PC-9 (cell line): ENCODE results near the gene HIRA. TPM values are rescaled to one million over a fixed set of nuclear protein-coding genes. Genes with fewer than 3 reads are reported as not detected.

ENCODE experiments used
- BruUV-seq: library from RNA; stranded (reverse); fragments of 400-500 nt; replicated peaks from 2 replicates; lab custom pipeline; 2021; lab: Mats Ljungman, UMichigan
- CTCF ChIA-PET: fragments of 300-600 bp; sonication (Branson Sonifier 250); formaldehyde crosslinking; loops from one replicate; lab custom pipeline; 2022; ENCODE audit warnings: antibody characterized with exemption; lab: Charles Lee
- POLR2A ChIA-PET: fragments of 300-600 bp; sonication (Branson Sonifier 250); formaldehyde crosslinking; loops from one replicate; lab custom pipeline; 2022; ENCODE audit warnings: antibody characterized with exemption; ENCODE audit not compliant: unreplicated experiment; lab: Charles Lee
- DNase-seq, 2 experiments: peaks; one replicate each; pipeline versions ENCODE4 v3.0.0 to v3.0.0-alpha.2; 2015 to 2022; ENCODE audit warnings: mixed read lengths in 1 of 2
- H2AFZ ChIP-seq: fragments of 200-600 bp; sonication (generic); 2 replicates; pipeline ENCODE4 v1.8.1; 2017; ENCODE audit warnings: antibody characterized with exemption
- H3F3A ChIP-seq: fragments of 200-600 bp; sonication (generic); 2 replicates; pipeline ENCODE4 v1.8.1; 2017; ENCODE audit warnings: antibody characterized with exemption, mild to moderate bottlenecking, low read depth; ENCODE audit not compliant: insufficient read depth
- H3K27ac ChIP-seq: fragments of 200-600 bp; sonication (generic); 2 replicates; pipeline ENCODE4 v1.6.1; 2016; ENCODE audit warnings: mixed run types
- H3K27me3 ChIP-seq: fragments of 200-600 bp; sonication (generic); 2 replicates; pipeline ENCODE4 v1.6.1; 2016; ENCODE audit warnings: low read depth, mixed run types; ENCODE audit not compliant: insufficient read depth
- H3K36me3 ChIP-seq: fragments of 200-600 bp; sonication (generic); 2 replicates; pipeline ENCODE4 v1.6.1; 2016; ENCODE audit warnings: low read depth, mixed run types
- H3K4me1 ChIP-seq: fragments of 200-600 bp; sonication (generic); replicated peaks from 2 replicates; pipeline ENCODE4 v1.6.1; 2016; ENCODE audit warnings: mixed run types; ENCODE audit not compliant: insufficient read depth
- H3K4me2 ChIP-seq: fragments of 200-600 bp; sonication (generic); 2 replicates; pipeline ENCODE4 v1.6.1; 2017; ENCODE audit warnings: mixed run types
- H3K4me3 ChIP-seq: fragments of 200-600 bp; sonication (generic); 2 replicates; pipeline ENCODE4 v1.6.1; 2016; ENCODE audit warnings: mixed run types
- H3K79me2 ChIP-seq: fragments of 200-600 bp; sonication (generic); 2 replicates; pipeline ENCODE4 v1.6.1; 2017; ENCODE audit warnings: low read depth, mixed run types
- H3K9me2 ChIP-seq: fragments of 200-600 bp; sonication (generic); 2 replicates; pipeline ENCODE4 v1.8.1; 2017; ENCODE audit warnings: mild to moderate bottlenecking; ENCODE audit not compliant: insufficient read depth
- H3K9me3 ChIP-seq: fragments of 200-600 bp; sonication (generic); 2 replicates; pipeline ENCODE4 v1.8.1; 2016; ENCODE audit warnings: low read depth; ENCODE audit not compliant: insufficient read depth
- H4K20me1 ChIP-seq: fragments of 200-600 bp; sonication (generic); 2 replicates; pipeline ENCODE4 v1.8.1; 2017; ENCODE audit not compliant: insufficient read depth
- EZH2 ChIP-seq: fragments of 200-600 bp; sonication (generic); IDR thresholded peaks from 2 replicates; pipeline ENCODE4 v1.8.0; 2017; ENCODE audit warnings: antibody characterized with exemption, low read depth
- intact Hi-C: fragments of 100-400 bp; cut with micrococcal nuclease; formaldehyde crosslinking; loops from one replicate; pipeline ENCODE4 v1.10.0; 2022; ENCODE audit not compliant: unreplicated experiment
- total RNA-seq: library from RNA; stranded (reverse); gene quantifications from 2 replicates; pipeline ENCODE4 v1.2.3, GENCODE V29; 2021
- TF ChIP-seq, protein P1 (sequence below): fragments of 200-600 bp; sonication (generic); conservative IDR thresholded peaks from 2 replicates; pipeline ENCODE4 v1.6.1; 2017; ENCODE audit warnings: mixed run types, antibody characterized with exemption, mild to moderate bottlenecking, moderate library complexity

HIRA gene
- total RNA-seq, 1 experiment from 2014 or later: 19.2 TPM

- Histone ChIP-seq H3K4me2 (no peak overlapping the region), H3K9me3 (no peaks in the 10 kb centered on the region), H3F3A (no peaks in the 10 kb centered on the region), H3K27me3 (no peaks in the 10 kb centered on the region), H3K27ac (no peak overlapping the region), H2AFZ (no peak overlapping the region), H3K36me3 (no peaks in the 10 kb centered on the region; the same call in 1 of the 2 replicates), H3K4me1 (no peaks in the 10 kb centered on the region), H4K20me1 (no peaks in the 10 kb centered on the region), H3K4me3 (no peak overlapping the region), H3K9me2 (no peaks in the 10 kb centered on the region), H3K79me2 (no peaks in the 10 kb centered on the region)
- no peak for DNase-seq
- TF ChIP-seq EZH2: no peak
- TF ChIP-seq, protein P1, sequence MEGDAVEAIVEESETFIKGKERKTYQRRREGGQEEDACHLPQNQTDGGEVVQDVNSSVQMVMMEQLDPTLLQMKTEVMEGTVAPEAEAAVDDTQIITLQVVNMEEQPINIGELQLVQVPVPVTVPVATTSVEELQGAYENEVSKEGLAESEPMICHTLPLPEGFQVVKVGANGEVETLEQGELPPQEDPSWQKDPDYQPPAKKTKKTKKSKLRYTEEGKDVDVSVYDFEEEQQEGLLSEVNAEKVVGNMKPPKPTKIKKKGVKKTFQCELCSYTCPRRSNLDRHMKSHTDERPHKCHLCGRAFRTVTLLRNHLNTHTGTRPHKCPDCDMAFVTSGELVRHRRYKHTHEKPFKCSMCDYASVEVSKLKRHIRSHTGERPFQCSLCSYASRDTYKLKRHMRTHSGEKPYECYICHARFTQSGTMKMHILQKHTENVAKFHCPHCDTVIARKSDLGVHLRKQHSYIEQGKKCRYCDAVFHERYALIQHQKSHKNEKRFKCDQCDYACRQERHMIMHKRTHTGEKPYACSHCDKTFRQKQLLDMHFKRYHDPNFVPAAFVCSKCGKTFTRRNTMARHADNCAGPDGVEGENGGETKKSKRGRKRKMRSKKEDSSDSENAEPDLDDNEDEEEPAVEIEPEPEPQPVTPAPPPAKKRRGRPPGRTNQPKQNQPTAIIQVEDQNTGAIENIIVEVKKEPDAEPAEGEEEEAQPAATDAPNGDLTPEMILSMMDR: no peak
- intact Hi-C loops: loop anchor here (10.0 kb wide), 1 partner anchor 57 kb away; no protein-coding TSS in a partner anchor
- BruUV-seq: no TSS peak
- POLR2A ChIA-PET: no interaction called here
- CTCF ChIA-PET: interaction anchor here (0.6 kb wide), 1 partner anchor 28 kb away, joined by 3 read pairs; no protein-coding TSS in a partner anchor
Observed at GRCh38 chr22:19401483-19401882, 30.1 kb downstream of the HIRA start.

DNA sequence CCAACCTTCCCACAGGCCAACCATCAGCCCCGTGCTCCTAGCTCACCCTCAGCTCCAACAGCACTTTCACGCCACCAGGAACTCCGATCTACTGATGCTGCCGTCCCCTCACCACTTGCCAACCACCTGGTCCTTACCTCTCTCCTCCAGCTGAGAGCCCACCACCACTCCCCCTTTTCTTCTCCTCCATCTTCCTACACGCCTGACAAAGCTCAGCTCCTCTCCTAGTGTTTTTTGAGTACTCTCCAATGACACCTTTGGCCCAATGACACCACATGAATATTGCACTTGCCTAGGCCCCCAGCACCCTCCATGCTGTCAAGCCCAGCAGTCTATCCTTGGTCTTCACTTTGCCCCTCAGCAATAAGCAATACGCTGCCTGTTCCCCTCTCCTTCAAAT lies 30.7 kb downstream of the HIRA start:
- POLR2A ChIA-PET: no interaction called here
- no peak overlapping the region for H3K4me3 ChIP-seq
- intact Hi-C loops: loop anchor here (10.0 kb wide), 1 partner anchor 56 kb away; no protein-coding TSS in a partner anchor
- no peak overlapping the region for H3K4me2 ChIP-seq
- no peaks in the 10 kb centered on the region for H3K27me3 ChIP-seq
- BruUV-seq: no TSS peak
- TF ChIP-seq, protein P1: no peak
- no peak for TF ChIP-seq EZH2
- no peaks in the 10 kb centered on the region for H3K4me1 ChIP-seq
- H3F3A ChIP-seq: no peaks in the 10 kb centered on the region
- H3K79me2 ChIP-seq: no peaks in the 10 kb centered on the region
- H3K27ac ChIP-seq: no peak overlapping the region
- no peaks in the 10 kb centered on the region for H3K9me2 ChIP-seq
- H3K36me3 ChIP-seq: no peaks in the 10 kb centered on the region; the same call in 1 of the 2 replicates
- no peaks in the 10 kb centered on the region for H4K20me1 ChIP-seq
- DNase-seq: no peak
- CTCF ChIA-PET: no interaction called here
- H3K9me3 ChIP-seq: no peaks in the 10 kb centered on the region
- no peak overlapping the region for H2AFZ ChIP-seq

- H2AFZ ChIP-seq: no peak overlapping the region
- intact Hi-C loops: loop anchor here (5.0 kb wide), 1 partner anchor 221 kb away; the partner anchor contains the start of gene SLC25A1
- BruUV-seq: no TSS peak
- DNase-seq: no peak
- CTCF ChIA-PET: no interaction called here
- no peak overlapping the region for H3K4me3 ChIP-seq
- no peaks in the 10 kb centered on the region for H3K9me3 ChIP-seq
- no peaks in the 10 kb centered on the region for H3K4me1 ChIP-seq
- POLR2A ChIA-PET: no interaction called here
- no peaks in the 10 kb centered on the region for H3F3A ChIP-seq
- TF ChIP-seq, protein P1: no peak
- TF ChIP-seq EZH2: no peak
- no peaks in the 10 kb centered on the region for H3K79me2 ChIP-seq
- no peaks in the 10 kb centered on the region; the same call in 1 of the 2 replicates for H3K36me3 ChIP-seq
- H3K27ac ChIP-seq: no peak overlapping the region
- H4K20me1 ChIP-seq: no peaks in the 10 kb centered on the region
- no peak overlapping the region for H3K4me2 ChIP-seq
- no peaks in the 10 kb centered on the region for H3K27me3 ChIP-seq
- no peaks in the 10 kb centered on the region for H3K9me2 ChIP-seq
Observed at GRCh38 chr22:19398652-19399051, 32.9 kb downstream of the HIRA start.
